Activated CD4-positive, CD25-positive, alpha-beta regulatory T cell treated with anti-CD3 and anti-CD28 coated beads, Interleukin-2, amount 50 U/mL, for 24 hours (primary cell): ENCODE results near the gene ARHGAP9.
A peak's percentile ranks its signal among the peaks of the same experiment; 100 is the strongest.
"Not testable (repeated sequence)": the region's sequence is repeated elsewhere in the genome, so short reads cannot be mapped to it uniquely, and the experiment has no call there.

ENCODE experiments used
- ATAC-seq, 2 donors: fragments of 150-1000 bp; cut with Tn5 transposase; one replicate each; pipeline ENCODE4 v1.10.0; 2021; ENCODE audit warnings: mild to moderate bottlenecking in 1 of 2, moderate library complexity in 1 of 2

ARHGAP9 gene

GRCh38 chr12:57456145-57456700, 23.4 kb downstream of the ARHGAP9 start:
- ATAC-seq, result peak; percentile 26 to 46

DNA sequence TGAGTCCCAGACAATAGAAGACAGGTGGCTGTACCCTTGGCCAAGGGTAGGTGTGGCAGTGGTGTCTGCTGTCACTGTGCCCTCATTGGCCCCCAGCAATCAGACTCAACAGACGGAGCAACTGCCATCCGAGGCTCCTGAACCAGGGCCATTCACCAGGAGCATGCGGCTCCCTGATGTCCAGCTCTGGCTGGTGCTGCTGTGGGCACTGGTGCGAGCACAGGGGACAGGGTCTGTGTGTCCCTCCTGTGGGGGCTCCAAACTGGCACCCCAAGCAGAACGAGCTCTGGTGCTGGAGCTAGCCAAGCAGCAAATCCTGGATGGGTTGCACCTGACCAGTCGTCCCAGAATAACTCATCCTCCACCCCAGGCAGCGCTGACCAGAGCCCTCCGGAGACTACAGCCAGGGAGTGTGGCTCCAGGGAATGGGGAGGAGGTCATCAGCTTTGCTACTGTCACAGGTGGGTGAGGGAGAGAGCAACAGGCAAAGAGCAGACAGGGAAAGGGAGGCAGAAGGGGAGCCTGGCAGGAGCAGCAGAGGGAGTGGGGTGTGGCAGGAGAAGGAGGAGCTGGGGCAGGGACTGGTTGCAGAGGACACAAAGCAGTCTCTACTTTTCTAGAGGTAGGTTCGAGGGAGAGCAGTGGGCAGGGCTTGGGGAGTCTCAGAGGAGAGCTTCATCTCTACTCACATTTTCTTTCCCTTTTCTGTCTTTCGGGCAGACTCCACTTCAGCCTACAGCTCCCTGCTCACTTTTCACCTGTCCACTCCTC, 24.1 kb downstream of the ARHGAP9 start:
- ATAC-seq, result no peak

GRCh38 chr12:57454566-57455373, 24.9 kb downstream of the ARHGAP9 start, which contains the start of gene INHBE:
Gene INHBE (plus strand): TSS chr12:57455307. CDS start chr12:57455537, 230 bp downstream.
- no peak for ATAC-seq

DNA sequence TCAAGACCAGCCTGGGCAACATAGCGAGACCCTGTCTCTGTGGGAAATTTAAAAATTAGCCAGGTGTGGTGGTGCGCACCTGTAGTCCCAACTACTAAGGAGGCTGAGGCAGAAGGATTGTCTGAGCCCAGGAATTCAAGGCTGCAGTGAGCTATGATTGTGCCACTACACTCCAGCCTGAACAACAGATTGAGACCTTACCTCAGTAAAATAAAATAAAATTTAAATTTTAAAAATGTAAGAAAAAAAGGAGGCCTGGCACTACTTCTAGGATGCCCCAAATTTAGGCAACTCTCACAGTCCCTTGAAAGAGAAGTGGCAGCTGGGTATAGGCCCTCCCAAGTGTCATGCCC, 25.5 kb downstream of the ARHGAP9 start:
- no peak for ATAC-seq

DNA sequence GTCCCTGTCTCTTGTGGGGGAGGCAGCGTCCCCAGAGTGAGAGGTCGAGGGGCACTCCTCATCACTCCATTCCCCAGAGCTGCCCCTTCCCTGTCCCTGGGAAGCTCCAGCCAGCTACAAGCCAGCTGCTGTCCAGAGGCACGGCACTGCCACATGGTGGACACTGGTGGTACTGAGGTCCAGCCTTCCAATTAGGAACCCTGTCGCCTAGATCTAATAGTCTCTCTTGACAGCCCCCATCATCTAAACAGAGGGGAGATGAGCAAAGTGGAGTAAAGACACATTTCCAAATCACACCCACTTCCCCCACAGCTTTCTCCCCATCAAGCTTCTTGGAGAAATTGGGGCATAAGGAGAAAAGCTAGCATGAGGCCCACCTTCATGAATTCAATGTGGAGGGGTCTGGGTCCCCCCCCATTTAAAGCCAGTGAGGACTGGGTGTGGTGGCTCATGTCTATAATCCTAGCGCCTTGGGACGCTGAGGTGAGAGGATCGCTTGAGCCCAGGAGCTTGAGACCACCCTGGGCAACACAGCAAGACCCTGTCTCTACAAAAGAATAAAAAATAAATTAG, 26.6 kb downstream of the ARHGAP9 start:
- ATAC-seq, result peak in 1 of 2 donors; percentile 33

GRCh38 chr12:57452181-57452936, 27.3 kb downstream of the ARHGAP9 start:
- ATAC-seq, result peak; percentile 34 to 39

DNA sequence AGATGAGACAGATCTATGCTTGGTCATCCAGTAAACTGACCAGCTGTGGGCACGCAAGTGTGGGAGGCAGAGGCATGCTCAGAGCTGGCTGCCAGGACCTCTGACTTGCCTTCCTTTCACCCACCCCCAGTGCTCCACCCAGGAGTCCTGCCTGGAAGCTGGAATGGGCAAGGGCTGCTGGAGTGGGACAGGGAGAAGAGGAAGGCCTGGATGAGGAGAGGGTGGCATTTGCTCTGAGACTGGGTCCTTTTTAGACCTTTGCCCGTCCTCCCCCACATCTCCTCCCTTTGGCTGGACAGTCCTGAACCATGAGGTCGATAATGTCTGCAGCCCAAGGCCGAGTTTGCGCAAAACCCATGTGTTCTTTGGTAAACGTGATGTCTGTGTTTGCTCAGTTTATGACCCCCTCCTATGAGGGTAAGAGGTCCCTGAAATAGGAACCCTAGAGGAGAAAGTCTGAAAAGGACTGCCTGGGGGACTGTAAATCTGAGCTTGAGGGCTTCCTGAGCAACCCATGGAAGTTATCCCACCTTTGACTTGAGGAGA, 28.4 kb downstream of the ARHGAP9 start:
- no peak for ATAC-seq

- ATAC-seq, result no peak
Observed at GRCh38 chr12:57450057-57450456, 29.6 kb downstream of the ARHGAP9 start.

DNA sequence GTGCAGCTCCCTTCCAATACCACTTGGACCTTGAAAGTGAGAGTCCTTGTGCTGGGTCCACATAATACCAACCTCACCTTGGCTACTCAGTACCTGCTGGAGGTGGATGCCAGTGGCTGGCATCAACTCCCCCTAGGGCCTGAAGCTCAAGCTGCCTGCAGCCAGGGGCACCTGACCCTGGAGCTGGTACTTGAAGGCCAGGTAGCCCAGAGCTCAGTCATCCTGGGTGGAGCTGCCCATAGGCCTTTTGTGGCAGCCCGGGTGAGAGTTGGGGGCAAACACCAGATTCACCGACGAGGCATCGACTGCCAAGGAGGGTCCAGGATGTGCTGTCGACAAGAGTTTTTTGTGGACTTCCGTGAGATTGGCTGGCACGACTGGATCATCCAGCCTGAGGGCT, 30.3 kb downstream of the ARHGAP9 start:
- ATAC-seq, result no peak

- no peak for ATAC-seq
Observed at GRCh38 chr12:57448669-57449068, 31.0 kb downstream of the ARHGAP9 start.

- no peak for ATAC-seq
Observed at GRCh38 chr12:57446292-57446960, 33.2 kb downstream of the ARHGAP9 start.

DNA sequence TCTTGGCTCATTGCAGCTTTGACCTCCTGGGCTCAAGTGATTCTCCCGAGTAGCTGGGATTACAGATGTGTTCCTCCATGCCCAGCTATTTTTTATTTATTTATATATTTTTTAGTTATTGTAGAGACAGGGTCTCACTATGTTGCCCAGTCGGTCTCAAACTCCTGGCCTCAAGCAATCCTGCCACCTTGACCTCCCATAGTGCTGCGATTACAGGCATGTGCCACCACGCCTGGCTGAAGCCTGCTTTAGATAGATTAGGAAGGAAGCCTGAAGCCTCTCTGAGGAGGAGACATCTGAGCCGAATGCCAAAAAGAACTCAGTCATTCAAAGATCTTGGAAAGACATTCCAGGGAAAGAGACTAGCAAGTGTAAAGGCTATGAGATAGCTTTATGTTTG, 34.9 kb downstream of the ARHGAP9 start:
- no peak for ATAC-seq

GRCh38 chr12:57444337-57444736, 35.3 kb downstream of the ARHGAP9 start:
- not testable (repeated sequence) for ATAC-seq

DNA sequence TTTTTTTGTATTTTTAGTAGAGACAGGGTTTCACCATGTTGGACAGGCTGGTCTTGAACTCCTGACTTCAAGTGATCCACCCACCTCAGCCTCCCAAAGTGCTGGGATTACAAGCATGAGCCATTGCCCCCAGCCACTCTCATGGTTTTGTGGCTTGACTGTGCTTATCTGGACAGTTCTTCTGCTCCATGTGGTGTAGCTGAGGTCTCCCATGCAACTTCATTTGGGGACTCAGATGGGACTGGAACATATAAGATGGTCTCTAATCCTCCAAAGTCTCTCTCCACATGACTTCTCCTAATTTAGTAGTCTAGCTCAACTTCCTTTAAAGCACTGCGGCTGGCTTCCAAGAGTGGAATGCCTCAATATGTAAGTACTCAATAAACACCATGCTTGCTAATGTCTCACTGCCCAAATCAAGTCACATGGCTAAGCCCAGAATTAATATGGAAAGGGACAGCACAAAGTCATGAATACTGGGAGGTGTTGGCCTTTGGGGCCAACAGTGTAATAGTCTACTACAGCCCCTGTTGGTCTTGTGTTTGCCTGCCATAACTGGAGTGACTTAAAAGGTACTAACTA, 37.7 kb downstream of the ARHGAP9 start:
- ATAC-seq, result no peak

DNA sequence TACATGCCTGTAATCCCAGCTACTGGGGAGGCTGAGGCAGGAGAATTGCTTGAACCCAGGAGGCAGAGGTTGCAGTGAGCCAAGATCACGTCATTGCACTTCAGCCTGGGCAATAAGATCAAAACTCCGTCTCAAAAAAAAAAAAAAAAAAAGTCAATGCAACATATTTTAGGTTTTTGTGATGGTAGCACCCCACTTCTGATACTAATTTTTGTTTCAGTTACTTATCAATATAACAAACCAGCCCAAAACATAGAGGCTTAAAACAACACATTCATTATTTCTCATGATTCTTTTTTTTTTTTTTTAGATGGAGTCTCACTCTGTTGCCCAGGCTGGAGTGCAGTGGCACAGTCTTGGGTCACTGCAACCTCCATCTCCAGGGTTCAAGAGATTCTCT, 38.3 kb downstream of the ARHGAP9 start:
- ATAC-seq, result not testable (repeated sequence)

- no peak for ATAC-seq
Observed at GRCh38 chr12:57439762-57440266, 39.9 kb downstream of the ARHGAP9 start.

DNA sequence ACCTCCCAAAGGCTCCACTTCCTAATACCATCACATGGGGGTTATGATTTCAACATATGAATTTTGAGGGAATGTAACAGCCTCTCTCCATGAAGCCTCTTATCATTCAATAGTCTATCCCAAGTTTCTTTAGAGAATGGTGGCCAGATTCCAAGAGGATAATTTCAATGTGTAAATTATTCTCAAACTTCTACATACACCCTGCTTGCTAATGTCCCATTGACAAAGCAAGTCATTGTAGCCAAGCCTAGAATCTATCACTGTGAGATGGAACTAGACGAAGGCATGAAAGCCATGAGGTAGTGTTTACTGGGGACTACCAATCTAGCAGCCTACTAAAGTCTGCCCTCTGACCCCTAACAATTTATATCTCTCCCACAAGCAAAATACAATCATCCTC, 41.3 kb downstream of the ARHGAP9 start:
- ATAC-seq, result no peak

GRCh38 chr12:57435293-57435692, 44.4 kb downstream of the ARHGAP9 start:
- no peak for ATAC-seq

GRCh38 chr12:57434517-57435223, 45.0 kb downstream of the ARHGAP9 start, which contains the start of gene INHBC:
Gene INHBC (plus strand): TSS chr12:57434784. CDS start chr12:57434887, 103 bp downstream.
- ATAC-seq, result no peak

DNA sequence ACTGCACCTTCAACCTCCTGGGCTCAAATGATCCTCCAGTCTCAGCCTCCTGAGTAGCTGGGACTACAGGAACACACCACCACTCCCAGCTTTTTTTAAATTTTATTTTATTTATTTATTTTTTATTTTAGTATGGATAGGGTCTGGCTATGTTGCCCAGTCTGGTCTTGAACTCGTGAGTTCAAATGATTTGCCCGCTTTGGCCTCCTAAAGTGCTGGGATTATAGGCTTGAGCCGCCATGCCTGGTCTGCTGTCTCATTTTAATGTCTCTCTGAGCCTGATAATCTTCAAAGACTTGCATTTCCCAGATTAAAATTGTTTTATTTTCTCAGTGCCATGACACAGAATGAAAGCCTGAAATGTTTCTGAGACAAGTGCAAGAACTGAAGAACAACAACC, 46.3 kb downstream of the ARHGAP9 start:
- ATAC-seq, result no peak
